Right kidney (tissue), 1 donor: Measurements from ENCODE around the gene SNTB2.
"Not testable (repeated sequence)": the region's sequence is repeated elsewhere in the genome, so short reads cannot be mapped to it uniquely, and the experiment has no call there.

Experiments
- DNase-seq: peaks from one replicate; pipeline ENCODE4 v3.0.0-alpha.2; 2016

Gene SNTB2

DNA sequence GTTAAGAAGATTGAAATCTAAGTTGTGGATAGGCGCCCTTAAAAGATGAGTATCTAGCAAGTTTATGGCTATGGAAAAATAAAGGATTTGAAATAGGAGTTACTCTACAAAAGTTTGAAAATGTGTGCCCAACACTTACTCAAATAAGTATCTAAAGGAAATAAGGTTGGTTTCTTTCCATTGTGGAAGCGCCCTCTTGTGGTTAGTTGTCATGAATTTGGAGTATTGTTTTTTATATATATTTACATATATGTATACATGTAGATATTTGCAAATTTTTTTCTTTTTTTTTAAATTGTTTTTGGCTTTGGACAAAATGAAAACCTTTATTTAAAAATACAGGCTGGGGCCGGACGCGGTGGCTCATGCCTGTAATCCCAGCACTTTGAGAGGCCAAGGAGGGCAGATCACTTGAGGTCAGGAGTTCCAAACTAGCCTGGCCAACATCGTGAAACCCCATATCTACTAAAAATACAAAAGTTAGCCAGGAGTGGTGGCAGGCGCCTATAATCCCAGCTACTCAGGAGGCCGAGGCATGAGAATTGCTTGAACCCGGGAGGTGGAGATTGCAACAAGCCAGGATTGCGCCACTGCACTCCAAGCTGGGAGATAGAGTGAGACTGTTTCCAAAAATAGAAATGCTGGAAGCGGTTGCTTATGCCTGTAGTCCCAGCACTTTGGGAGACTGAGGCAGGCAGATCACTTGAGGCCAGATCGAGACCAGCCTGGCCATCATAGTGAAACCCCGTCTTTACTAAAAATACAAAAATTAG is 100.2 kb downstream of the SNTB2 start:
- DNase-seq = peak; percentile 32

DNA sequence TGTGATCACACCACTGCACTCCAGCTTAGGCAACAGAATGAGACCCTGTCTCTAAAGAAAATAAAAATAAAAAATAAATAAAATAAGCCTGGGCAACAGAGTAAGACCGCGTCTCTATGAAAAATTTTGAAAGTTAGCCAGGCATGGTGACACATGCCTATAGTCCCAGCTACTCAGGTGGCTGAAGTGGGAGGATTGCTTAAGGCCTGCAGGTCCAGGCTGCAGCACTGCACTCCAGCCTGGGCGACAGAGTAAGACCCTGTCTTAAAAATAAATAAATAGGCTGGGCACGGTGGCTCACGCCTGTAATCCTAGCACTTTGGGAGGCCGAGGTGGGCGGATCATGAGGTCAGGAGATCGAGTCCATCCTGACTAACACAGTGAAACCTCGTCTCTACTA is 104.7 kb downstream of the SNTB2 start:
- DNase-seq = not testable (repeated sequence)

DNA sequence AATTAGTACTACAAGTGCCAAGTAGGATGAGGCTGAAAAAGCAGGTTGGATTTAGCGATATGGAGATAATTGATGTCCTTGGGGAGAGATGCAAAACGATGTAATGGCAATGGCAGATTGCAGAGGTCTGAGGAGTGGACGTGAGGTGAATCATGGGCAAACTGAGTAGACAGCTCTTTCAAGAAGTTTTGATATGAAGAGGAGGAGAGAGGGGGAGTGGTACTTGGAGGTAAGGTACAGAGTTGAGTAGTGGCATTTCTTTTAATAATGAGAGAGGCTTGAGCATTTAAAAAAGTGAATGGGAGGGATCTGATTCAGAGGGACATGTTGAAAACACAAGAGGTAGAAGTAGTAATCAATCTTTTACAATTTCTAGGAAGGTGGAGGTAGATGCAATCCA is 106.4 kb downstream of the SNTB2 start:
- no peak for DNase-seq

DNA sequence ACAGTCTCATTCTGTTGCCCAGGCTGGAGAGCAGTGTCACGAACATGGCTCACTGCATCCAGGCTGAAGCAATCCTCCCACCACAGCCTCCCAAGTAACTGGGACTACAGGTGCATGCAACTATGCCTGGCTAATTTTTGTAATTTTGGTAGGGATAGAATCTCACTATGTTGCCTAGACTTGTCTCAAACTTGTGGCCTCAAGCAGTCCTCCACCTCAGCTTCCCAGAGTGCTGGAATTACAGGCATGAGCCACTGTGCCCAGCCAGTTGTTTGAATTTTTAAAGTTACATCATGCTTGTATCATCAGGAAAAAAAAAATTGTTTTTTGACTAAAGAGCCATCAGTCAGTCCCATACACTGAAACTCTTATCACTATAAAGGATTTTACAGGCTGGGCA is 107.1 kb downstream of the SNTB2 start:
- DNase-seq = no peak

DNA sequence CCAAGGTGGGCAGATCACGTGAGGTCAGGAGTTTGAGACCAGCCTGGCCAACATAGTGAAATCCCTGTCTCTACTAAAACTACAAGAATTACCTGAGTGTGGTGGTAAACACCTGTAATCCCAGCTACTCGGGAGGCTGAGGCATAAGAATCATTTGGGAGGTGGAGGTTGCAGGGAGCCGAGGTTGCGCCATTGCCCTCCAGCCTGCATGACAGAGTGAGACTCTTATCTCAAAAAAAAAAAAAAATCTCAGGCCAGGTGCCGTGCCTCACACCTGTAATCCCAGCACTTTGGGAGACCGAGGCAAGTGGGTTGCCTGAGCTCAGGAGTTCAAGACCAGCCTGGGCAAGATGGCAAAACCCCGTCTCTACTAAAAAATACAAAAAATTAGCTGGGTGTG is 109.8 kb downstream of the SNTB2 start:
- DNase-seq = not testable (repeated sequence)

DNA sequence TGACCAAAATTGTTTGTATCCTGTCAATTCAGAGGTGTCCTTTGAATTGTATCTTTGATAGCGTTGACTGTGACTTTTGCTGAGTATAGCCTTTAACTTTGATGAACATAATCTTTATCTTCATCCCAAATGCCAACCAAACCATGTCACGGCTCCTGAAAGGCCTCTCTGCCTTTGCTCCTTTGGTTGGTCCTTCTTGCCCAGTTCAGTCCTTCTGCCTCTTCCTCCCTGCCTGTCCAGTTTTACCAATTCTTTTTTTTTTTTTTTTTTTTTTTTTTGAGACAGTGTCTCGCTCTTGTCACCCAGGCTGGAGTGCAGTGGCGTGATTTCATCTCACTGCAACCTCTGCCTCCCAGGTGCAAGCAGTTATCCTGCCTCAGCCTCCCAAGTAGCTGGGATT is 111.3 kb downstream of the SNTB2 start:
- DNase-seq = no peak

DNA sequence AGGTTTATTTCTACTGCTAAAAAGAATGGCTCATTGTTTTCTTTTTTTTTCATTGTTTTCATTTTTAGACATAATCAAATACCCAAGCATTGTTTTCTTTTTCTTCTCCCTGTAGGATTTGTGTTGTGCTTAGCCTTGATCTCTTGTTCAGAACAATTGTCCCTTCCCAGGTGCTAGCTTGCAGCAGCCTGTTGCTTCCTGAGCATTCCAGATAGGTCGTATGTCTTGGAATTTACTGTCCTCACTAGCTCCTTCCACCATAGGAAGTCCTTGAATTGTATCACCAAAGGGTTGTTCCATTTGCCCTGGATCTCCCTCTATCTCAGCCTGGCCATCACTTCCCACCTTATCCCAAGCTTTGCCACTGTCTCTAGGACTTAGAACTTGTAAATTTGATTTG is 114.2 kb downstream of the SNTB2 start:
- DNase-seq = no peak

DNA sequence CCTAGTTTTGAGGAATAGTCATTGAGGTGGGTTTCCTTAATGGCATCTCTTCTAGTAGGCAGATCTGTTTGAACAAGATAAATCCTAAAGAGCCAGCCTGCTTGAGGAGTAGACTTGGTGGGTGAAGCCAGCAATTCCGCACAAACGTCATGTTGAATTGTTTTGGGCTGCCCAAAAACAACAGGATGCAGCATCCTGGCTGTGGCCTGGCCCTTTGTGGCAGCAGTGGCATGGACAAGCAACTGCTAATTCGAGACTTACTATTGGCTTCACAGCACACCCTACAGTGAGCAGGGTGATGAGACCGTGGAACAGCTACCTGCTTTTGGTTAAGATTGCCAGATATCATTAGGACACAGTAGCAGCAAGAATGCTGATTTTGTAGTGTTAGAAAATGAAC is 114.9 kb downstream of the SNTB2 start:
- DNase-seq = no peak

DNA sequence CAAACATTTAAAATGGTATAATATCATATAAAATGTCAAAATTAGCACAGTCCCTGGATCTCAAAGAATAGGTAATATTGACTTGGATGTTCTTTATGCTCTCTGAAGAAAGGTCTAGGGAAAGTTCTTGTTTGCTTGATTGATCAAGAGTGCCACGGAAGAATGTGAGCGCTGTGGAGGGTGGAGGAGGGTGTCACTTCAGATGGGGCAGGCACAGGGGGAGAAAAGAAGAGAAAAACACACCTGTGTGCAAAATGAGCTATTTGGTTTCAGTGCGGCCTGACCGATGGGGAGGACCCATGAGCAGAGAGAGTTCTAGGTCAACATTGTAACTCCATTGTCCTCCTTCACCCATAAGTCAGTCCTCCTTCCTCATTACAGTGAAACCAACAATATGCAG is 115.3 kb downstream of the SNTB2 start:
- no peak for DNase-seq

DNA sequence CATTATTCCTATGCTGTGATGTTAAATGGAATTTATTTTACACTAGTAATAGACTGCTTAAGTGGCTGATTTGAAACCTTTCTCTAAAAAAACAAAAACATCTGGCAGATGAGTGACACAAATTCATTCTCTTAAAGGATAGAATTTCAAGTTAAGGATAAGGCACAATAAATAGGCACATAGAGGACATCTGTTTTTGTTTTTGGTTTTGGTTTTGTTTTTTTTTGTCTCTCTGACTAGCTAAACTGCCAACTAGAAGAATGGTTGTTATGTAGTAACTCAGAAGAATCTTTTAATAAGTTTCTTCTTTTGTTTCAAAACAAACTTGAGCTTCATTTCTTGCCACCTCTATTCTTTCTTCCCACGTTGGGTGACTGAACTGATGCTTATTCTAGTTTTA is 119.1 kb downstream of the SNTB2 start:
- no peak for DNase-seq

DNA sequence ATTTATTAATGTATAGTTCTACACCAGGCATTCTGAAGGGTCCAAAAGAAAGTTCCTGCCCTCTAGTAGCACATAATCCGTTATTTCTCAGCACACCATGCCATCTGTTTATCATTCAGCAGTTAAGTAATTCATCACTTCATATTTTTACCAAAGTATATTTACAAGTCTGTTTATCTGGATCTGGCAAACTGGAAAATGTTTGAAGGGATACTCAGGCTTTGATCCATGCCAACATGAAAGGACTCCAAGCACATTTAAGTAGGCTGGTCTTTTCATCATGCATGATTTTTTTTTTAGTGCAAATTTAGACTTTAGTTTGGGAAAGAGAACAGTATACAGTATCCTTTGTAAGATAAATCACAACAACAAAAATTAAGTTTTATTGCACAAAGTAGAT is 120.1 kb downstream of the SNTB2 start:
- DNase-seq = no peak

DNA sequence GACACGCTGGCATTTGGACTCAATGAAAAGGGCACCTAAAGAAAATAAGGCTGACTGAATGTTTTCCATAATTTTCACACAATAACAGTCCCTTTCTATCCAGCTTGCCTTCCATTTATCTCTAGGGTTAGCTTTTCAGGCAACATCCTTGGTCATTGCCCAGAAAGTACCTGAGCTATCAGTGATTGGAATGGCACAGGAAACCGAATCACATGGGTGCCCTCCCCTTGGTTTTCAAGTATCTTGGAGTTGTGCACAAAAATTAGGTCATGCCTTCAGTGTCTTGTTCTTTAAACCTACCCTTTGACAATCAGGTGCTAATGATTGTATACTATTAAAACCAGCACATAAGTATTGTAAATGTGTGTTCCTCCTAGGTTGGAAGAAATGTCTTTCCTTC is 120.9 kb downstream of the SNTB2 start:
- DNase-seq = no peak

DNA sequence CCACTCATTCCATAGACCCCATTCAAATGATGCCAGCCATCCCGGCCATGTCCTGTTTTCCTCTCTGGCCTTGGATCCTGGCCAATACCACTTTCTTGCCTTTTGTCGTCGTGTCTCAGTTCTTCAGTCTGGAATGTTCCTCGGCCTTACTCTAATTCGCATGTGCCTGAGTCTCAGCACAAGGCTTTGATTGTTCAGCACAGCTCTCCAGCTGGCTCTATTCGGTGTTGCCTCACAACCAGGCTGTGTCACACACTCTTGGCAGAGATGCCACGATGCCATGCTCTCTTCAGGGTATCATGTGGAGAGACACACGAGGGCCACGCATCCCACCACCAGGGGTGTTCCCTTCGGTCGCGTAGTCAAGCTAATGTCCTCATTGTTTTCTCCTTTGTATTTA is 122.4 kb downstream of the SNTB2 start:
- DNase-seq = no peak

DNA sequence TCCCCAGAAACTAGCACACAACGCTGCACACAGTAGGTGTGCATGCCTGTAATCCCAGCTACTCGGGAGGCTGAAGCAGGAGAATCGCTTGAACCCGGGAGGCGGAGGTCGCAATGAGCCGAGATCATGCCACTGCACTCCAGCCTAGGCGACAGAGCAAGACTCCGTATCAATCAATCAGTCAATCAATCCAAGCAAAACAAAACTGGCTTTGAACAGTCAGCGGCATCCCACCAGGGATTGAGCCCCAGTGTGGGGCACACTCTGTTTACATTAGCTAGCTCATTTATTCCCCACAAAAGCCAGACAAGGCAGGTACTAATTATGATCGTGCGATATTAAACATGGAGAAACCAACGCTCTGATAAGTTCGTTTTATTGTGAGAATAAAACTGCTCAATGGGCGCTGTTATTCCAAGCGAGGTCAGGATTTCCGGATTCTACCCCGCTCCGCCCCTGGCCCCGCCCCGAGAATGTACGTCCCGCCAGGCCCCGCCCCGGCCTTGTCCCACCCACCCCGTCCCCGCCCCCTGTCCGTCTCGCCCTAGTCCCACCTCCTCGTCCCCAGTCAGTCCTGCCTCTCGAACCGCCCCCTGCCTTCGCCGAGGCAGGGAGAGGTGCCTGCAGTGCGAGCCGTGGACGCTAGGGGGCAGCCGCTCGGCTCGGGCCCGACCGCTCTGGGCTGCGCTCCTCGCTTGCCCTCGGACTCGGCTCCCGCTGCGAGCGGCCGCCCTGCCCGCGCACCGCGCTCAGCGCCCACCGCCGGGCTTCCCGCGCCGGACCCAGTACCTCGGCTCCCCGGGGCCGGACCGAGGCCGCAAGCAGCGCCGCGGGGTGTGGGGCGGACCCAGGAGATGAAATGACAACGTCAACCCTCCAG is 123.9 kb downstream of the SNTB2 start, which contains the start of gene VPS4A:
Gene VPS4A, plus strand, starts transcription at position 698 of the 880 bp plus-strand sequence. Its CDS starts 162 bp downstream, at position 860.
- DNase-seq = peak; percentile 96

DNA sequence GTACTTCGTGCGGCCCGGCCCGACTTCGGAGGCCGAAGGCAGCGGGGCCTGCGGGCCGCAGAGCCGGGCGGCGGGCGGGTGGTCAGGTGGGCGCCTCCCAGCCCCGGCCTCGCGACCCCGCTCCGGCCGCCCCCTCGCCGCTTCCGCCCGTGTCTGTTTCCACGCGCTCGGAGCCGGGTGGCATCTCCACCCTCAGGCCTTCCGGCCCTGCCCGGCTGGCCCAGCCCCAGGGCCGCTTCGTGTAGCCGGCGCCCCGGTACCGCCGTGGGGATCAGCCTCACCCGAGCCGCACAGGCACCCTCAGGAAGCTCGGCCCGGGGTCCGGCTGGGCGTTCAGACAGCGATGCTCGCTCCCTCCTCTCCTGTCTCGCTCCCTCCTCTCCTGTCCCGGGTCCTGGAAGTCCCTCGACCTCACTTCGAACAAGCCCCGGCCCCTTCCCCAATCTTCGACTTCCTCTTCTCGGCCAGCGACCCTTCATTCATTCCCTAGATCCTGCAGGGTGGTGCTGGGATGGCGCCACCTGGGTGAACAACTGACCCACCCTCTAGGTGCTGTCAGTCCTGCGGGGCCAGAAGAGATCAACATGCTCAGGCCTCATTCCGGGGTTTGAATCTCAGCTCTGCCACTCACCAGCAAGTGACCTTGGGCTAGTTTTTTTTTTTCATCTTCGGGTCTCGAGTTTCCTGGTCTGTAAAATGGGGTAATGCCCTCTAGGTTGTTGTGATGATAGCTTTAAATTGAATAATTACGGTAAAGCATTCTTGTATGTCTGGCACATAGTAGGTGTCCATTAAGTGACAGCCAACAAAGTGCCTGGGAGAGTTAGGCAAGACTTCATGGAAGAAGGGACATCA is 124.8 kb downstream of the SNTB2 start:
- no peak for DNase-seq

DNA sequence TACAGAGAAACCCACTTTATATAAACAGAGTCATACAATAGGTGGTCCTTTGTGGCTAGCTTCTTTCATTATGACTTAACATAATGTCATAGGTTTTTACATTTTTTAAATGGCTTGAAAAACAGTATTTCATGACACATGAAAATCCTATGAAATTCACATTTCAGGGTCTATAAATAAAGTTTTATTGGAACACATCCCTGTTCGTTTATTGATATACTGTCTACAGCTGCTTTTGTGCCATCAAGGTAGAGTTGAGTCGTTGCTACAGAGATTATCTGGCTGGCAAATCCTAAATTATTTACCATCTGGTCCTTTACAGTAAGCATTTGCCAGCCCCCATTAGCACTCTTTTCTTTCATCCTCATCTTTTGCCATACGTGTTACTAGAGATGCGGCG is 126.5 kb downstream of the SNTB2 start:
- DNase-seq = no peak

DNA sequence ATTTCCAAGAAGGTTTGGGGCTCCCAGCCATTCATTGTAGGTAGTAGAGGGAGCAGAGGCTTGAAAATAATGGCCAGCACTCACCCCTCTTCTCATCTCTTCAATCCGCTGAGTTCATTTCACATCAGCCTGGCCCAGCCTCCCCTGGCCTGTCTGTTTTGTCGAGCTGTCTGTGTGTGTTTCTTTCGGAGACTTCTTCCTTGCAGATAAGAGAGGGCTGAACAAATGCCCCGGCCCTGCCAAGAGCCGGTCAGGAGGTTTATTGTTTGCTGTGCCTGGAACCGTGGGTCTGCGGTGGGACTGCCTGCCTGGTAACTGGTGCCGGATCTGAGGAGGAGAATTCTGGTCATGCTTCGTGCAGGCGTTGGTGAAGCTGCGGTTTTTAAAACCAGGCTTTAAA is 127.6 kb downstream of the SNTB2 start:
- no peak for DNase-seq

DNA sequence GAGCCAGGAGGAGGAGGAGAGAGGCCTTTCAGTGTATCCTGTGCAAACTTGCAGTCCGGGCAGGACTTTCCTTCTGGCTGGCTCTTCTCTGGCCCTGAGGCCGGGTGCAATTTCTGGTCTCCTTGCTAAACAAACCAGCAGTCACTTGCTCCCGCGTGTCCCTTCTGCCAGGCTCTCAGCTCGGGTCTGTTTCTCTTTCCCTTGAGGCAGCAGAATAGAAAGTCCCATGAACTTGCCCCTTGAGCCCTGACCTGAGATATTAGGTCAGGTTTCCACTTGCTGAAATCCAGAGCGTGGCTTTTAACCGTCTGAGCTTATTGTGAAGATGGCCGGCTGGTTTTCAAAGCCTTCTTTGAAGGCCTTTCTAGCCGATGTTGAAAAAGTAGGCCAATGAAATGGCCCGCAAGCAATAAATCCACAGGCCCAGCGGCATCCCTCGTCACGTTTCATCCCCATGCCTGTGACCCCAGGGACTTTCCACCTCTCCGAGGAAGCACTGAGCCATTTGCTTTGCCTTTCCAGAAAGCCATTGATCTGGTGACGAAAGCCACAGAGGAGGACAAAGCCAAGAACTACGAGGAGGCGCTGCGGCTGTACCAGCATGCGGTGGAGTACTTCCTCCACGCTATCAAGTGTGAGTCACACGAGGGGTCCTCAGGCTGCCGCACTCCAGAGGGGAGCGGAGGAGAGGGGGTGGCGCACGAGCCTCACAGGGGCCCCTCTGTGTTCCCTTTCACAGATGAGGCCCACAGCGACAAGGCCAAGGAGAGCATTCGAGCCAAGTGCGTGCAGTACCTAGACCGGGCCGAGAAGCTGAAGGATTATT is 128.7 kb downstream of the SNTB2 start:
- DNase-seq = no peak

DNA sequence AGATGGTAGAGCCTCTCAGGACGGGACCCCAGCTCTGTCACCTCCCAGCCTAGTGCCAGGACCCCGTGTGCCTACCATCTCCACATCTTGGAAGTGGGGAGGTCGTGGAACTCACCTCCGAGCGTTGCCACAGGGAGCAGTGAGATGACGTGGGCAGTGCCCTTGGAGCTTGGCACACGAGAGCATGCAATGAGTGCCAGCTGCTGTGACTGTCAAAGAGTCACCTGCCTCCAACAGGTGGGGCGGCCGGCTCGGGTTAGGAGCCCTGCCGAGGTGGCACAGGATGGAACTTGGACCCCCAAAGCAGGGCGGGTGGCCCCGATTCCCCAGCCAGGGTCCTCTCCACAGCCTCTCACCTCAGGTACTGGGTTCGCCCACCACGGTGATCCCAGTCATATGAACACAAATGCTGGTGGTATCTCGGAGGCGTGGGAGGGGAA is 129.7 kb downstream of the SNTB2 start:
- no peak for DNase-seq

DNA sequence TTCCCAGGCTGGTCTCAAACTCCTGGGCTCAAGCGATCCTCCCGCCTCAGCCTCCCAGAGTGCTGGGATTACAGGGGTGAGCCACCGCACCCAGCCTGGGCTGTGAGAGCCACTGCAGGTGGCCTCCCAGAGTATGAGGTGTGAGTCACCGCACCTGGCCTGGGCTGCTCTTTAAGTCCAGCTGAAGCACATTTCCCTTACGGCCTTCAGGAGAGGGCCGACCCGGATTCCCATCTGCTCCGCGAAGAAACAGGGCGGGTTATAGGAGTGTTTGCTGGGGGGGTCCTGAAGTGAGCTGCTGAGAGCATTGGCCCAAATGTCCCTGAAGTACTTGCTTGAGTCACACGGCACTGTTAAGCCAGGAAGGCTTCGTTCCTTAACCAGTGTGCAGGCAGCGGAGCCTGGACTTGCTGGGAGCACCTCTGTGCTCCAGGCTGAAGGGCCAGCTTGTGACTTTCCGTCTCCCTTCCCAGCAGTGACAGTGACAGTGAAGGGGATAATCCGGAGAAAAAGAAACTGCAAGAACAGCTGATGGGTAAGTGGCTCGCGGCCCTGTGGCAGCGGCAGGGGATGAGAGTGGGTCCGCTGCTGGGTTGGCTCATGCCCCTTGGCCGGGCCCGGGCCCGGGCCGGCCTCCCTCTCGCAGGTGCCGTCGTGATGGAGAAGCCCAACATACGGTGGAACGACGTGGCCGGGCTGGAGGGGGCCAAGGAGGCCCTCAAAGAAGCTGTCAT is 131.4 kb downstream of the SNTB2 start:
- DNase-seq = no peak

DNA sequence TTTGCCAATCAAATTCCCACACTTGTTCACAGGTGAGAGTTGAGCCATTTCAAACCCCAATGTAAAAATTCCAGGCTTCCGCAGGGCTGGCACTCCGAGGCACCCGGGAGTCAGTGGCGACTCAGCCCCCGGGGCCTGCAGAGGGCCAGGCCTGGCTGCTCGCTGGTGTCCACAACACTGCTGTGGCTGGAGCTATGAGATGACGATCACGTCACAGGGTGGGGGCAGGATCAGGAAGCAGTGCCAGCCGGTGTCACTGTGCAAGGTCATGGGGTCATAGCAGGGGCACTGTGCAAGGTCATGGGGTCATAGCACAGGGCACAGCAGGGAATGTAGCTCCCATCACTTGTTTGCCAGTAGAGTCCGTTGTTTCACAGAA is 131.9 kb downstream of the SNTB2 start:
- no peak for DNase-seq
